Upper lobe of left lung (tissue), 4 donors: ENCODE results near the gene PARP4.
"Not testable (repeated sequence)": the region's sequence is repeated elsewhere in the genome, so short reads cannot be mapped to it uniquely, and the experiment has no call there.

Experiments used
- EP300 ChIP-seq, 4 donors: sonication (generic); formaldehyde crosslinking; IDR thresholded peaks; one replicate each; pipeline ENCODE4 v1.5.1; 2017; ENCODE audit warnings: antibody characterized with exemption in 4 of 4, control low read depth in 2 of 4
- POLR2A ChIP-seq, 4 donors: fragments of 450-650 bp; IDR thresholded peaks; one replicate each; pipeline ENCODE4 v1.5.1; 2016 to 2017; ENCODE audit warnings: antibody characterized with exemption in 4 of 4, mild to moderate bottlenecking in 2 of 4
- POLR2AphosphoS5 ChIP-seq, 2 donors: sonication (generic); formaldehyde crosslinking; IDR thresholded peaks; one replicate each; pipeline ENCODE4 v1.5.1; 2017; ENCODE audit warnings: antibody characterized with exemption in 2 of 2
- TF ChIP-seq, protein P1 (sequence below), 6 experiments: fragments of 450-650 bp in 4 of 6; fragments of 200-600 bp in 2 of 6; sonication (generic) in 2 of 6; IDR thresholded peaks; one replicate each; pipeline ENCODE4 v1.5.1; 2016 to 2019; ENCODE audit warnings: antibody characterized with exemption in 6 of 6

DNA sequence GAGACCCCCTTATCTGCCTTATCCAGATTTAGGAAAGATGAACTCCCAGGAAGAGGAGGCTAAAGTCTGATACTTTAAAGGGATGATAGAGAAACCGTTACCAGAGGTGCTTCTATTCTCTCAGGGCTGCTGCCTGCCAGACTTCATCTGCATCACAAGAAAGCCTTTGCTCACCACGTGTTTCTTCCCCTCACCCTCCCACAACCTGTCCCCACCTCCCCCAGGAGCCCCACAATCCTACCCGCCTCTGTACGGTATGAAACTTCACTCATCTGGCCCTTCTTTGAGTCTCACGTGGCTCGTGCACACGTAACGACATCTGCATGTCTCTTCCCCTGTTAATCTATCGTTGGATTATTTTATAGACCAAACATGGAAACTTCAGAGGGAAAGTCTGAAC is 67.7 kb downstream of the PARP4 start:
- not testable (repeated sequence) for TF ChIP-seq POLR2A, POLR2AphosphoS5, EP300 (IDR thresholded peaks at IDR 0.05)
- TF ChIP-seq, protein P1, sequence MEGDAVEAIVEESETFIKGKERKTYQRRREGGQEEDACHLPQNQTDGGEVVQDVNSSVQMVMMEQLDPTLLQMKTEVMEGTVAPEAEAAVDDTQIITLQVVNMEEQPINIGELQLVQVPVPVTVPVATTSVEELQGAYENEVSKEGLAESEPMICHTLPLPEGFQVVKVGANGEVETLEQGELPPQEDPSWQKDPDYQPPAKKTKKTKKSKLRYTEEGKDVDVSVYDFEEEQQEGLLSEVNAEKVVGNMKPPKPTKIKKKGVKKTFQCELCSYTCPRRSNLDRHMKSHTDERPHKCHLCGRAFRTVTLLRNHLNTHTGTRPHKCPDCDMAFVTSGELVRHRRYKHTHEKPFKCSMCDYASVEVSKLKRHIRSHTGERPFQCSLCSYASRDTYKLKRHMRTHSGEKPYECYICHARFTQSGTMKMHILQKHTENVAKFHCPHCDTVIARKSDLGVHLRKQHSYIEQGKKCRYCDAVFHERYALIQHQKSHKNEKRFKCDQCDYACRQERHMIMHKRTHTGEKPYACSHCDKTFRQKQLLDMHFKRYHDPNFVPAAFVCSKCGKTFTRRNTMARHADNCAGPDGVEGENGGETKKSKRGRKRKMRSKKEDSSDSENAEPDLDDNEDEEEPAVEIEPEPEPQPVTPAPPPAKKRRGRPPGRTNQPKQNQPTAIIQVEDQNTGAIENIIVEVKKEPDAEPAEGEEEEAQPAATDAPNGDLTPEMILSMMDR (IDR thresholded peaks at IDR 0.05), result not testable (repeated sequence)
